Endothelial cell of umbilical vein (primary cell): ENCODE measurements around the gene AARS2.

Experiments
- EZH2 ChIP-seq: IDR thresholded peaks from 2 replicates; pipeline ENCODE4 v1.6.1; 2012; ENCODE audit warnings: borderline replicate concordance, low read depth, mild to moderate bottlenecking, moderate library complexity, low read length, inconsistent platforms; ENCODE audit not compliant: severe bottlenecking
- FOS ChIP-seq: IDR thresholded peaks from 2 replicates; pipeline ENCODE4 v1.6.1; 2011; ENCODE audit warnings: mild to moderate bottlenecking, low read length, moderate library complexity, borderline replicate concordance; ENCODE audit not compliant: insufficient read depth
- GATA2 ChIP-seq: IDR thresholded peaks from 2 replicates; pipeline ENCODE4 v1.7.0; 2011; ENCODE audit warnings: low read depth, mild to moderate bottlenecking, moderate library complexity, mixed read lengths, low read length; ENCODE audit not compliant: insufficient read length, insufficient read depth
- JUN ChIP-seq: IDR thresholded peaks from 2 replicates; pipeline ENCODE4 v1.6.1; 2011; ENCODE audit warnings: borderline replicate concordance, low read depth; ENCODE audit not compliant: insufficient read length, insufficient read depth
- MYC ChIP-seq: IDR thresholded peaks from one replicate; pipeline ENCODE4 v1.6.1; 2011; ENCODE audit warnings: mild to moderate bottlenecking, low read depth, low read length
- POLR2A ChIP-seq: IDR thresholded peaks from 2 replicates; pipeline ENCODE4 v1.6.1; 2012; ENCODE audit warnings: low read depth, mild to moderate bottlenecking, control low read depth, low read length
- POLR2AphosphoS5 ChIP-seq: IDR thresholded peaks from 2 replicates; pipeline ENCODE4 v1.6.1; 2012; ENCODE audit warnings: low read depth, mild to moderate bottlenecking, control low read depth, low read length, moderate library complexity; ENCODE audit not compliant: insufficient read depth
- TF ChIP-seq, protein P1 (sequence below), 2 donors: IDR thresholded peaks; 1 replicate in 1 of 2; 2 replicates in 1 of 2; pipeline ENCODE4 v1.5.1; 2011; ENCODE audit warnings: low read length in 2 of 2, mild to moderate bottlenecking in 2 of 2, moderate library complexity in 2 of 2, control low read depth in 1 of 2, inconsistent platforms in 1 of 2, low read depth in 1 of 2; ENCODE audit not compliant: insufficient read depth in 1 of 2; ENCODE audit errors: extremely low read depth in 1 of 2
- TF ChIP-seq, protein P2 (sequence below): IDR thresholded peaks from 2 replicates; pipeline ENCODE4 v1.6.1; 2011; ENCODE audit not compliant: insufficient read depth, insufficient read length

DNA sequence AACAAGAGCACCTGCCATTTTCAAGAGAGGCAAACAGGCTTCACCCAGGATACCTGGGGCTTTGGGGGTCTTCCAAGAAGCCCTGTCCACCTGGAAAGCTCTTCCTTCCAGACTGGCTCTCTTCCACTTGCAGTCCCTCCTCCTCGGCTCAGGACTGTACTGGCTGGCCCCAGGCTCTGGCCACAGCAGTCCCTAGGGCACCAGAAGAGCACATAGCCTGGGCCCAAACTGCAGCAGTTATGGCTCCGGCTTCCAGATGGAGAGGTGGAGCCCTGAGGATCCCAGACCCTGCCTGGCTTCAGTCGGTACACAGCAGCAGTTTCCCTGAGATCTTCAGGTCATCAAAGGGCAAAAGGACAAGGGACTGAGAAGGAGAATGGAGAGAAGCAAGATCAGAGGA is 54.2 kb downstream of the AARS2 start:
- TF ChIP-seq, protein P1, sequence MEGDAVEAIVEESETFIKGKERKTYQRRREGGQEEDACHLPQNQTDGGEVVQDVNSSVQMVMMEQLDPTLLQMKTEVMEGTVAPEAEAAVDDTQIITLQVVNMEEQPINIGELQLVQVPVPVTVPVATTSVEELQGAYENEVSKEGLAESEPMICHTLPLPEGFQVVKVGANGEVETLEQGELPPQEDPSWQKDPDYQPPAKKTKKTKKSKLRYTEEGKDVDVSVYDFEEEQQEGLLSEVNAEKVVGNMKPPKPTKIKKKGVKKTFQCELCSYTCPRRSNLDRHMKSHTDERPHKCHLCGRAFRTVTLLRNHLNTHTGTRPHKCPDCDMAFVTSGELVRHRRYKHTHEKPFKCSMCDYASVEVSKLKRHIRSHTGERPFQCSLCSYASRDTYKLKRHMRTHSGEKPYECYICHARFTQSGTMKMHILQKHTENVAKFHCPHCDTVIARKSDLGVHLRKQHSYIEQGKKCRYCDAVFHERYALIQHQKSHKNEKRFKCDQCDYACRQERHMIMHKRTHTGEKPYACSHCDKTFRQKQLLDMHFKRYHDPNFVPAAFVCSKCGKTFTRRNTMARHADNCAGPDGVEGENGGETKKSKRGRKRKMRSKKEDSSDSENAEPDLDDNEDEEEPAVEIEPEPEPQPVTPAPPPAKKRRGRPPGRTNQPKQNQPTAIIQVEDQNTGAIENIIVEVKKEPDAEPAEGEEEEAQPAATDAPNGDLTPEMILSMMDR (IDR thresholded peaks at IDR 0.05; ENCODE audit: extremely low read depth in 1 of 2, insufficient read depth in 1 of 2, low read depth in 1 of 2, low read length in 2 of 2) = no peak
- TF ChIP-seq POLR2AphosphoS5 (no peak), EZH2 (no peak), FOS (no peak), POLR2A (no peak), JUN (no peak), GATA2 (no peak), MYC (no peak)
- TF ChIP-seq, protein P2, sequence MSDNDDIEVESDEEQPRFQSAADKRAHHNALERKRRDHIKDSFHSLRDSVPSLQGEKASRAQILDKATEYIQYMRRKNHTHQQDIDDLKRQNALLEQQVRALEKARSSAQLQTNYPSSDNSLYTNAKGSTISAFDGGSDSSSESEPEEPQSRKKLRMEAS = no peak
